Fibroblast of lung (primary cell): ENCODE results near the gene SRI.

Experiments used
- CTCF ChIP-seq, 2 donors: IDR thresholded peaks in 1 of 2; conservative IDR thresholded peaks in 1 of 2; 1 replicate in 1 of 2; 2 replicates in 1 of 2; pipeline ENCODE4 v1.5.1; 2011 to 2012; ENCODE audit warnings: low read length in 2 of 2, control low read depth in 1 of 2, inconsistent platforms in 1 of 2, low read depth in 1 of 2, mild to moderate bottlenecking in 1 of 2
- EZH2 ChIP-seq: IDR thresholded peaks from 2 replicates; pipeline ENCODE4 v1.5.1; 2012; ENCODE audit warnings: low read length, control low read depth, mild to moderate bottlenecking; ENCODE audit errors: missing control alignments

DNA sequence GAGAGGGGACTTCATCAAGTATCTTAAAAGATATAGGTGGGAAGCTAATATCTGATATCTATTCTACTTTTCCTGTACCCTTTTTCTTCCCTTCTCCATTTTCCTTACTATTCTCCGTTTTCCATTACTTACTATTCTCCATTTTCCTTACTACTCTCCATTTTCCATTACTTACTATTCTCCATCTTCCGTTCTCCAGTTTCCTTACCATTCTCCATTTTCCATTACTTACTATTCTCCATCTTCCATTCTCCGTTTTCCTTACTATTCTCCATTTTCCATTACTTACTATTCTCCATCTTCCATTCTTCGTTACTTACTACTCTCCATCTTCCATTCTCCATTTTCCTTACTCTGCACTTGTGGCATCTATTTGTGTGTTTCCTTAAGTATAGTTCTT, 47.6 kb upstream of the SRI start:
- no peak for TF ChIP-seq EZH2
- TF ChIP-seq CTCF (conservative IDR thresholded peaks at IDR 0.05 in 1 of 2, IDR thresholded peaks at IDR 0.05 in 1 of 2; ENCODE audit: low read depth in 1 of 2, low read length in 2 of 2): no peak
